Loucy (cell line): ENCODE data around the gene MYOD1.

Experiments used
- H2AFZ ChIP-seq: fragments of 200-600 bp; sonication (generic); 2 replicates; pipeline ENCODE4 v1.6.0; 2016; ENCODE audit warnings: antibody characterized with exemption, mild to moderate bottlenecking, low read length, moderate library complexity
- H3F3A ChIP-seq: fragments of 200-600 bp; 2 replicates; pipeline ENCODE4 v1.6.0; 2016; ENCODE audit warnings: antibody characterized with exemption, low read depth, mild to moderate bottlenecking
- H3K27me3 ChIP-seq: fragments of 200-600 bp; sonication (generic); 2 replicates; pipeline ENCODE4 v1.6.1; 2014; ENCODE audit warnings: low read length, mild to moderate bottlenecking; ENCODE audit not compliant: insufficient read depth, poor library complexity, severe bottlenecking
- H3K36me3 ChIP-seq: fragments of 200-600 bp; sonication (generic); 2 replicates; pipeline ENCODE4 v1.6.1; 2016; ENCODE audit warnings: low read length; ENCODE audit not compliant: insufficient read depth
- H3K4me1 ChIP-seq: fragments of 200-600 bp; sonication (generic); 2 replicates; pipeline ENCODE4 v1.5.1; 2014; ENCODE audit warnings: low read length, mild to moderate bottlenecking; ENCODE audit not compliant: insufficient read depth, poor library complexity, severe bottlenecking
- H3K4me2 ChIP-seq: fragments of 200-600 bp; sonication (generic); 2 replicates; pipeline ENCODE4 v1.6.0; 2014; ENCODE audit warnings: antibody characterized with exemption, low read length, low read depth, mild to moderate bottlenecking; ENCODE audit not compliant: poor library complexity, severe bottlenecking
- H3K4me3 ChIP-seq: fragments of 200-600 bp; sonication (generic); 2 replicates; pipeline ENCODE4 v1.5.1; 2014; ENCODE audit warnings: low read length, mild to moderate bottlenecking, mixed read lengths; ENCODE audit not compliant: poor library complexity, severe bottlenecking
- H3K79me2 ChIP-seq: fragments of 200-600 bp; sonication (generic); 2 replicates; pipeline ENCODE4 v1.6.1; 2014; ENCODE audit warnings: low read length; ENCODE audit not compliant: insufficient read depth
- H3K9ac ChIP-seq: fragments of 200-600 bp; sonication (generic); 2 replicates; pipeline ENCODE4 v1.6.0; 2014; ENCODE audit warnings: mild to moderate bottlenecking, low read depth, low read length, moderate library complexity; ENCODE audit not compliant: poor library complexity, severe bottlenecking
- H3K9me2 ChIP-seq: fragments of 200-600 bp; sonication (generic); replicated peaks from 2 replicates; pipeline ENCODE4 v1.6.1; 2016; ENCODE audit warnings: low read depth, low read length, mixed read lengths
- H3K9me3 ChIP-seq: fragments of 200-600 bp; sonication (generic); 2 replicates; pipeline ENCODE4 v1.6.1; 2014; ENCODE audit warnings: mild to moderate bottlenecking, antibody characterized with exemption, low read length, low read depth; ENCODE audit not compliant: insufficient read depth
- H4K20me1 ChIP-seq: fragments of 200-600 bp; sonication (generic); 2 replicates; pipeline ENCODE4 v1.6.0; 2014; ENCODE audit warnings: antibody characterized with exemption, low read length, mild to moderate bottlenecking; ENCODE audit not compliant: insufficient read depth, poor library complexity, severe bottlenecking
- EZH2phosphoT487 ChIP-seq: fragments of 200-600 bp; IDR thresholded peaks from 2 replicates; pipeline ENCODE4 v1.6.1; 2018; ENCODE audit warnings: antibody characterized with exemption, mild to moderate bottlenecking, moderate library complexity, borderline replicate concordance
- TF ChIP-seq, protein P1 (sequence below): fragments of 200-600 bp; sonication (generic); conservative IDR thresholded peaks from 2 replicates; pipeline ENCODE4 v1.5.1; 2014; ENCODE audit warnings: mild to moderate bottlenecking, antibody characterized with exemption, low read length

Gene MYOD1

GRCh38 chr11:17751558-17751957, 32.2 kb downstream of the MYOD1 start:
- Histone ChIP-seq H3K36me3 (no peaks in the 10 kb centered on the region), H3K79me2 (no peaks in the 10 kb centered on the region), H3K9ac (no peak overlapping the region), H3K4me3 (no peak overlapping the region), H3K9me2 (no peaks in the 10 kb centered on the region), H3K27me3 (no peaks in the 10 kb centered on the region), H3K4me2 (no peak overlapping the region), H3K9me3 (no peaks in the 10 kb centered on the region), H3K4me1 (no peaks in the 10 kb centered on the region), H4K20me1 (no peaks in the 10 kb centered on the region), H3F3A (no peaks in the 10 kb centered on the region), H2AFZ (no peak overlapping the region)
- no peak for TF ChIP-seq EZH2phosphoT487
- TF ChIP-seq, protein P1, sequence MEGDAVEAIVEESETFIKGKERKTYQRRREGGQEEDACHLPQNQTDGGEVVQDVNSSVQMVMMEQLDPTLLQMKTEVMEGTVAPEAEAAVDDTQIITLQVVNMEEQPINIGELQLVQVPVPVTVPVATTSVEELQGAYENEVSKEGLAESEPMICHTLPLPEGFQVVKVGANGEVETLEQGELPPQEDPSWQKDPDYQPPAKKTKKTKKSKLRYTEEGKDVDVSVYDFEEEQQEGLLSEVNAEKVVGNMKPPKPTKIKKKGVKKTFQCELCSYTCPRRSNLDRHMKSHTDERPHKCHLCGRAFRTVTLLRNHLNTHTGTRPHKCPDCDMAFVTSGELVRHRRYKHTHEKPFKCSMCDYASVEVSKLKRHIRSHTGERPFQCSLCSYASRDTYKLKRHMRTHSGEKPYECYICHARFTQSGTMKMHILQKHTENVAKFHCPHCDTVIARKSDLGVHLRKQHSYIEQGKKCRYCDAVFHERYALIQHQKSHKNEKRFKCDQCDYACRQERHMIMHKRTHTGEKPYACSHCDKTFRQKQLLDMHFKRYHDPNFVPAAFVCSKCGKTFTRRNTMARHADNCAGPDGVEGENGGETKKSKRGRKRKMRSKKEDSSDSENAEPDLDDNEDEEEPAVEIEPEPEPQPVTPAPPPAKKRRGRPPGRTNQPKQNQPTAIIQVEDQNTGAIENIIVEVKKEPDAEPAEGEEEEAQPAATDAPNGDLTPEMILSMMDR = no peak

GRCh38 chr11:17752144-17752543, 32.8 kb downstream of the MYOD1 start:
- no peak for TF ChIP-seq EZH2phosphoT487
- TF ChIP-seq, protein P1 = no peak
- Histone ChIP-seq H3K9me2 (no peaks in the 10 kb centered on the region), H3K79me2 (no peaks in the 10 kb centered on the region), H3F3A (no peaks in the 10 kb centered on the region), H3K4me2 (no peak overlapping the region), H3K36me3 (no peaks in the 10 kb centered on the region), H3K4me3 (no peak overlapping the region), H3K9me3 (no peaks in the 10 kb centered on the region), H2AFZ (no peak overlapping the region), H3K4me1 (no peaks in the 10 kb centered on the region), H3K27me3 (no peaks in the 10 kb centered on the region), H4K20me1 (no peaks in the 10 kb centered on the region), H3K9ac (no peak overlapping the region)

DNA sequence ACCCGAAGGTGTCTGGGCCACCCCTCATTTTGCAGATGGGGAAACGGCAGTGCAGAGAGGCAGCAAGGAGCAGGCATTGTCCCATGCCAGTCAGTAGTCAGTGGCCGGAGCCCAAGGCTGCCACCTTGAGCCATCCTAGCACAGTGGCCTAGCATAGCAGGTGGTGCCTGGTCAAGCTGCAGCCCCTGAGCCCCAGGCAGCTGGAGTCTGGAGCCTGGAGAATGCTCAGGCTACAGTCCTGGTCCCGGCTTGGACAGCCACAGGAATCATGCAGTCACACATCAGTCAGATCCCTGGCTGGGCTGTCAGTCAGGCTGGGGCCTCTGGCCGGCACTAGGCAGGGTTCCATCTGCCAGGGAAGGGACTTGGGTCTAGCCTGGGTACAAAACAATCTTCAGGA, 33.8 kb downstream of the MYOD1 start:
- no peaks in the 10 kb centered on the region for H4K20me1 ChIP-seq
- no peaks in the 10 kb centered on the region for H3K4me1 ChIP-seq
- no peak overlapping the region for H3K9ac ChIP-seq
- no peak overlapping the region for H3K4me2 ChIP-seq
- H3K36me3 ChIP-seq = no peaks in the 10 kb centered on the region
- no peaks in the 10 kb centered on the region for H3K9me2 ChIP-seq
- no peaks in the 10 kb centered on the region for H3K9me3 ChIP-seq
- H3F3A ChIP-seq = no peaks in the 10 kb centered on the region
- no peak overlapping the region for H3K4me3 ChIP-seq
- no peaks in the 10 kb centered on the region for H3K79me2 ChIP-seq
- H3K27me3 ChIP-seq = no peaks in the 10 kb centered on the region
- TF ChIP-seq, protein P1 = no peak
- no peak for TF ChIP-seq EZH2phosphoT487
- no peak overlapping the region for H2AFZ ChIP-seq
